WERI-Rb-1 (cell line): ENCODE data around the gene MZT1.
A peak's percentile ranks its signal among the peaks of the same experiment; 100 is the strongest.
"Not testable (repeated sequence)": the region's sequence is repeated elsewhere in the genome, so short reads cannot be mapped to it uniquely, and the experiment has no call there.

ENCODE experiments used
- DNase-seq: peaks from one replicate; pipeline ENCODE4 v3.0.0-alpha.2; 2020
- H3K27ac ChIP-seq: fragments of 250-450 bp; sonication (Bioruptor Pico); 2 replicates; pipeline ENCODE4 v1.5.1; 2020; ENCODE audit warnings: mild to moderate bottlenecking, moderate library complexity
- H3K27me3 ChIP-seq: fragments of 250-450 bp; sonication (Bioruptor Pico); 2 replicates; pipeline ENCODE4 v1.5.1; 2021; ENCODE audit warnings: mild to moderate bottlenecking, low read depth, moderate library complexity; ENCODE audit not compliant: insufficient read depth, severe bottlenecking
- H3K36me3 ChIP-seq: fragments of 250-450 bp; sonication (Bioruptor Pico); 2 replicates; pipeline ENCODE4 v1.5.1; 2020; ENCODE audit warnings: mild to moderate bottlenecking, moderate library complexity
- H3K4me3 ChIP-seq: 2 replicates; pipeline ENCODE4 v1.5.1; 2011; ENCODE audit warnings: low read depth, mild to moderate bottlenecking, control low read depth, low read length
- H3K9me3 ChIP-seq: fragments of 250-450 bp; sonication (Bioruptor Pico); 2 replicates; pipeline ENCODE4 v1.5.1; 2021; ENCODE audit warnings: mild to moderate bottlenecking, moderate library complexity; ENCODE audit not compliant: severe bottlenecking
- CTCF ChIP-seq: IDR thresholded peaks from 2 replicates; pipeline ENCODE4 v1.5.1; 2011; ENCODE audit warnings: low read depth, mild to moderate bottlenecking, control low read depth, inconsistent platforms, low read length

MZT1 gene

GRCh38 chr13:72726726-72727416, 558 bp downstream of the MZT1 start:
- peak; percentile 66 for DNase-seq
- H3K27ac ChIP-seq = peak overlapping the region; percentile 95

GRCh38 chr13:72726185-72726584, 1.2 kb downstream of the MZT1 start:
- H3K36me3 ChIP-seq = peaks cover 39% of the 10 kb centered on the region
- H3K27me3 ChIP-seq, H3K27ac ChIP-seq, H3K9me3 ChIP-seq, DNase-seq: not testable (repeated sequence)
- H3K4me3 ChIP-seq = peak overlapping the region; percentile 84

More at GRCh38 chr13:72726726-72727416, 558 bp downstream of the MZT1 start:
- H3K27me3 ChIP-seq = no peaks in the 10 kb centered on the region
- H3K36me3 ChIP-seq = peaks cover 39% of the 10 kb centered on the region
- H3K9me3 ChIP-seq = no peaks in the 10 kb centered on the region
- no peak for TF ChIP-seq CTCF
- peak overlapping the region; percentile 84 for H3K4me3 ChIP-seq

- Histone ChIP-seq H3K9me3 (no peaks in the 10 kb centered on the region), H3K27me3 (no peaks in the 10 kb centered on the region), H3K4me3 (no peak overlapping the region), H3K27ac (no peak overlapping the region), H3K36me3 (peaks cover 76% of the 10 kb centered on the region)
- no peak for DNase-seq
- TF ChIP-seq CTCF = no peak
Measured at GRCh38 chr13:72716776-72717175, 10.7 kb downstream of the MZT1 start.

- Histone ChIP-seq H3K36me3 (no peaks in the 10 kb centered on the region), H3K27ac (no peak overlapping the region), H3K27me3 (no peaks in the 10 kb centered on the region), H3K9me3 (no peaks in the 10 kb centered on the region), H3K4me3 (no peak overlapping the region)
- TF ChIP-seq CTCF = no peak
- no peak for DNase-seq
Measured at GRCh38 chr13:72700509-72700908, 26.9 kb downstream of the MZT1 start.

GRCh38 chr13:72698164-72698563, 29.3 kb downstream of the MZT1 start:
- no peak for DNase-seq
- TF ChIP-seq CTCF = no peak
- H3K36me3 ChIP-seq = no peaks in the 10 kb centered on the region
- no peaks in the 10 kb centered on the region for H3K27me3 ChIP-seq
- no peaks in the 10 kb centered on the region for H3K9me3 ChIP-seq
- H3K27ac ChIP-seq = no peak overlapping the region
- H3K4me3 ChIP-seq = no peak overlapping the region

GRCh38 chr13:72696579-72696978, 30.9 kb downstream of the MZT1 start:
- no peak for TF ChIP-seq CTCF
- DNase-seq = no peak
- no peaks in the 10 kb centered on the region for H3K36me3 ChIP-seq
- no peak overlapping the region for H3K27ac ChIP-seq
- no peaks in the 10 kb centered on the region for H3K27me3 ChIP-seq
- no peaks in the 10 kb centered on the region for H3K9me3 ChIP-seq
- H3K4me3 ChIP-seq = no peak overlapping the region
